Stimulated activated CD8-positive, alpha-beta memory T cell treated with anti-CD3 and anti-CD28 coated beads, Interleukin-4, amount 100 ng/mL, for 4 hours (primary cell): ENCODE data around the gene SLC22A4.

Experiments
- DNase-seq, 2 donors: peaks; one replicate each; pipeline ENCODE4 v3.0.0-alpha.2; 2020; ENCODE audit warnings: low read depth in 2 of 2, low spot score in 1 of 2

Gene SLC22A4

GRCh38 chr5:132293992-132294727 is at the start of gene SLC22A4:
Gene SLC22A4 (plus strand): TSS chr5:132294394. CDS start chr5:132294617, 223 bp downstream.
- DNase-seq = peak; percentile 50 to 74

GRCh38 chr5:132245593-132245992 is 48.6 kb upstream of the SLC22A4 start:
- DNase-seq = no peak

- no peak for DNase-seq
Measured at GRCh38 chr5:132246806-132247205, 47.4 kb upstream of the SLC22A4 start.

GRCh38 chr5:132250547-132250946 is 43.6 kb upstream of the SLC22A4 start:
- no peak for DNase-seq

GRCh38 chr5:132251220-132251725 is 42.9 kb upstream of the SLC22A4 start:
- DNase-seq = no peak

GRCh38 chr5:132253008-132253441 is 41.2 kb upstream of the SLC22A4 start:
- DNase-seq = no peak

GRCh38 chr5:132253452-132254320 is 40.5 kb upstream of the SLC22A4 start:
- DNase-seq = no peak

GRCh38 chr5:132254321-132254977 is 39.7 kb upstream of the SLC22A4 start:
- no peak for DNase-seq

GRCh38 chr5:132256086-132256782 is 38.0 kb upstream of the SLC22A4 start:
- no peak for DNase-seq

GRCh38 chr5:132256783-132257130 is 37.4 kb upstream of the SLC22A4 start:
- no peak for DNase-seq

- DNase-seq = no peak
Measured at GRCh38 chr5:132257131-132258101, 36.8 kb upstream of the SLC22A4 start, which contains the start of gene PDLIM4. Gene PDLIM4 (plus strand): TSS chr5:132257696. CDS start chr5:132257735, 39 bp downstream.

GRCh38 chr5:132258102-132259068 is 35.8 kb upstream of the SLC22A4 start:
- DNase-seq = no peak

GRCh38 chr5:132259069-132259851 is 34.9 kb upstream of the SLC22A4 start:
- DNase-seq = no peak

GRCh38 chr5:132260051-132260450 is 34.1 kb upstream of the SLC22A4 start:
- no peak for DNase-seq

- peak; percentile 22 to 33 for DNase-seq
Measured at GRCh38 chr5:132260714-132261551, 33.3 kb upstream of the SLC22A4 start.

- no peak for DNase-seq
Measured at GRCh38 chr5:132261881-132262845, 32.0 kb upstream of the SLC22A4 start.
